ENCODE results near the gene XYLT1.
"Not testable (repeated sequence)": the region's sequence is repeated elsewhere in the genome, so short reads cannot be mapped to it uniquely, and the experiment has no call there.

XYLT1 gene

DNA sequence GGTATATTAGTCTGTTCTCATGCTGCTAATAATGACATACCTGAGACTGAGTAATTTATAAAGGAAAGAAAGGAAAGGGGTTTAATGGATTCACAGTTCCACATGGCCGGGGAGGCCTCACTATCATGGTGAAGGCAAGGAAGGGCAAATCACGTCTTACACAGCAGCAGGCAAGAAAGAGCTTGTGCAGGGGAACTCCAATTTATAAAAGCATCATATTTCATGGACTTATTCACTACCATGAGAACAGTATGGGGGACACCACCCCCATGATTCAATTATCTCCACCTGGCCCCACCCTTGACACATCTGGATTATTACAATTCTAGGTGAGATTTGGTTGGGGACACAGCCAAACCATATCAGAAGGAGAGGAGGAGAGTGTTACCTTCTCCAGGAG, 17.7 kb upstream of the XYLT1 start:
- no peak for DNase-seq

- no peak for DNase-seq
These were observed 12.6 kb upstream of the XYLT1 start for GRCh38 chr16:17483351-17483750.

GRCh38 chr16:17482341-17482740, 11.6 kb upstream of the XYLT1 start:
- DNase-seq, result not testable (repeated sequence)

DNA sequence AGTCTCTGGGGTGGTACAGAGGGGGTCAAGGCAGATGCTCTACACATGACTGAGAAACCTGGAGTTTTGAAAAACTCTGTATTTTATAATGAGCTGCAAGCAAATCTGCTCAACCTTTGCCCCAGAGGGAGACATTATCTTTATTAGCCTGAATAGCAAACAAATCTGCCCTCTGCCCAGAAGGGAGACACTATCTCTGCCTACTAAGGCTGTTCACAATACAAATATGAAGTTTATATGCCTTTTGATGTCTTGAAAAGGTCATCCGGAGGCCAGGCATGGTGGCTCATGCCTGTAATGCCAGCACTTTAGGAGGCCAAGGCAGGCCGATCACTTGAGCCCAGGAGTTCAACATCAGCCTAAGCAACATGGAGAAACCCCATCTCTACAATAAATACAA, 11.0 kb upstream of the XYLT1 start:
- no peak for DNase-seq

DNA sequence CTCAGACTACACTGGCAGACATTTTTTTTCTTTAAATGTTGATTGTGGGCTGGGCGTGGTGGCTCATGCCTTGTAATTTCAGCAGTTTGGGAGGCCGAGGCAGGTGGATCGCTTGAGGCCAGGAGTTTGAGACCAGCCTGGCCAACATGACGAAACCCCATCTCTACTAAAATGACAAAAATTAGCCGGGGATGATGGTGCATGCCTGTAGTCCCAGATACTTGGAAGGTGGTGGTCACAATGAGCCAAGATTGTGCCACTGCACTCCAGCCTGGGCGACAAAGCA, 6.4 kb upstream of the XYLT1 start:
- DNase-seq, result not testable (repeated sequence)

GRCh38 chr16:17476414-17477259, 5.9 kb upstream of the XYLT1 start:
- peak; percentile 44 for DNase-seq

DNA sequence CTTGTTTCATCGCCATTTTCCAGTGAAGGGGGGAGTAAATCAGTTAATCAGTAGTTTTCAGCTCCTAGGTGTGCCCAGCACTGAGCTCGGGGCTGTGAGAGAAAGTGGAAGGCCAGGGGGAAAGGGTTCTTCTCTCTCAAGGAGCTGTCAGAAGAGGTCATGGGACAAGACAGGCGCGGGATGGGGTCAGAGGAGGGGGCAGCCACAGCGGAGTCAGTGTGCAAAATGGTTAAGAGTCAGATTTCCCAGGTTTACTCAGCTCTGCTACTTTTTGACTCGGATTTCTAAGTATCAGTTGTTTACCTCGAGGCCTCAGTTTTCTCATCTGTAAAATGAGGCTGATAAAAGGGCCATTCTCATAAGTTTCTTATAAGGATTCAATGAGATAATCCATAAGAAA, 4.3 kb upstream of the XYLT1 start:
- no peak for DNase-seq

DNA sequence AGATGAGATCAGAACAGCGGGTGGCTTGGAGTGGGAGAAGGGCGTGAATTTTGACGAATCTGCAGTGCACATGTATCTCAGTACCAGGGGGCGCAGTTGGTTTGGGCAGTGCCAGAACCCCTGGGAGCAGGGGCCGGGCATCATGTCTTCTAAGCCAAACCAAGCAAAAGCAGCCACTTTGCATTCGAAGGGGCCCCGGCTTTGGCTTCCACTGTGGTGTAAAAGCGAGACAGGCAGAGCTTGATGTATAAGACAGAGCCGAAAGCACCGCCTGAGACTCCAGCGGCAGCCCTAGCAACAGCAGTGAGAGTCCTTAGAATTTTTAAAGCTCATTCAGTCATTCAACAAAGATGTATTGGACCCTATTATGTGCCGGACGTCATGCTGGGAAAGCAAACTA, 3.8 kb upstream of the XYLT1 start:
- no peak for DNase-seq

- DNase-seq, result no peak
These were observed 3.3 kb upstream of the XYLT1 start for GRCh38 chr16:17474037-17474436.

DNA sequence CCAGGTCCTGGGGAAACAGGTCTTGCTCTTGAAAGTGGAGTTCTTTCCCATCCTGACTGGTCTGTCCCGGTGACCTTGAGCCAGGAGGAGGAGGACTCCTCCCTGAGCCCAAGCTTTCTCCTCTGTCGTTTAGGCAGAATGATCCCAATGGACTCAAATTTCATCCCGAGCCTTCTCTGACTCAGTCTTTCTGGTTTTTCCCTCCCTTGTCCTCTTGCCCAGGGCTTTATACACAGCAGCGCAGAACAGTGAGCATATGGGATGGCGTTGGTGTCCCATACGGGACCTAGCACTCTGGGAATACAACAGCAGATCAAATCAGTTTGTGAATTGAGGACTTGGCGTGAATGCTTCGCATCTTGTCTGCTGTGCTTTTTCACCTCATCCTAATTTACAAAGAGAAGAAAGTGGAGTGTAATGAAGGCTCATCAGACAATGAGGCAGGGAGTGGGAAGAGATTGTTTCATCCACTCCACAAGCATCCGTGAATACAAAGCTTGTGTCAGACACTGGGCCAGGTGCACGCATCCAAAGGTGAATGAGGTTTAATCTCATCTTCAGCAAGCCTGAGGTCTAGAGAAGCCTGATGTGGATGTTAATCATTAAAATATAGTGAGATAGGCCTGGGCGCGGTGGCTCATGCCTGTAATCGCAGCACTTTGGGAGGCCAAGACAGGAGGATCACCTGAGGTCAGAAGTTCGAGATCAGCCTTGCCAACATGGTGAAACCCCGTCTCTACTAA, 1.1 kb upstream of the XYLT1 start:
- DNase-seq, result no peak

- no peak for DNase-seq
These were observed 415 bp downstream of the XYLT1 start for GRCh38 chr16:17470182-17470907.

- no peak for DNase-seq
These were observed 999 bp downstream of the XYLT1 start for GRCh38 chr16:17469741-17470181.

GRCh38 chr16:17469011-17469740, 1.6 kb downstream of the XYLT1 start:
- no peak for DNase-seq

- DNase-seq, result no peak
These were observed 2.1 kb downstream of the XYLT1 start for GRCh38 chr16:17468611-17469010.

- DNase-seq, result peak; percentile 35
These were observed 2.7 kb downstream of the XYLT1 start for GRCh38 chr16:17467923-17468540.

DNA sequence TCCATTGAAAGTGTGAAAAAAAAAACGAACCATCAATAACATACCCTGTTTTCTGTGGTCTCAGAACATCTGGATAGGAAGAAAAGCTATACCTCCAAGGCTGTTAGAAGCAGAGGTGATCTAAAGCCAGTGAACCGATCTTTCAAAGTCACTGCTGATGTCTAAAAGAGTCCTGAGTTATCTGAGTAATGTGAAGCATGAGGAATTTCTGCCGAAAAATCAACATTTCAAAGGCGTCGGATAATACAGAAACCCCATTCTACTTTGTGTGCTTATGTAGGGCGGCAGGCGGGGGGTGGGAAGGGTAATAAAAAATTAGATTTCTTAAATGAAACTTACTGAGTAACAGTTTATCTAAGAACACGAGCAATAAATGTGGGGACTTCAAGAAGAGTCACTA, 3.9 kb downstream of the XYLT1 start:
- DNase-seq, result no peak

DNA sequence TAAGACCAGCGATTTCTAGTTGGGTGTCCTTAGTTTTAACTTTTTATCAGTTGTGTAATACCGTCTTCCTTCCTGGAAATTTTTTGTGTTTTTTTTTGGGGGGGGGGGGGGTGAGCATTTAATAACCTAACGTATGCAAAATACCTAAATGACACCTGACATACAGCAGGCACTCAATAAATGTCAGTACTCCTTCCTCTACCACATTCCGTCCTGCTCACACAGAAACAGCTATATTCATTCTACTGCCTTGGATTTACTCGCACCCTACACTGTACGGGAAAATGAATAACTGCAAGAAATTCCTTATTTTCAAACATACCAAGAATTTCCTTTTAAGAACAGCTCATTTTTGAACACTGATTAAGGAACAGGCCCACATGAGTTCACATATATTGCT, 5.3 kb downstream of the XYLT1 start:
- DNase-seq, result no peak

DNA sequence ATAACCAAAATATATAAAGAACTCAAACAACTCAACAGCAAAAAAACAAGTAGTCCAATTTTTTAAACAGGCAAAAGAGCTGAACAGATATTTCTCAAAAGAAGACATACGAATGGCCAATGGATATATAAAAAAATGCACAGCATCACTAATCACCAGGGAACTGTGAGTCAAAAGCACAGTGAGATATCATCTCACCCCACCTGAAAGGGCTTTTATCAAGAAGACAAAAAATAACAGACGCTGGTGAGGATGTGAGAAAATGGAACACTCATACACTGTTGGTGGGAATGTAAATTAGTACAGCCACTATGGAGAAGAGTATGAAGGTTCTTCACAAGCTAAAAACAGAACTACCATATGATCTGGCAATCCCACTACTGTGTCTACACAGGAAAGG, 7.4 kb downstream of the XYLT1 start:
- no peak for DNase-seq

DNA sequence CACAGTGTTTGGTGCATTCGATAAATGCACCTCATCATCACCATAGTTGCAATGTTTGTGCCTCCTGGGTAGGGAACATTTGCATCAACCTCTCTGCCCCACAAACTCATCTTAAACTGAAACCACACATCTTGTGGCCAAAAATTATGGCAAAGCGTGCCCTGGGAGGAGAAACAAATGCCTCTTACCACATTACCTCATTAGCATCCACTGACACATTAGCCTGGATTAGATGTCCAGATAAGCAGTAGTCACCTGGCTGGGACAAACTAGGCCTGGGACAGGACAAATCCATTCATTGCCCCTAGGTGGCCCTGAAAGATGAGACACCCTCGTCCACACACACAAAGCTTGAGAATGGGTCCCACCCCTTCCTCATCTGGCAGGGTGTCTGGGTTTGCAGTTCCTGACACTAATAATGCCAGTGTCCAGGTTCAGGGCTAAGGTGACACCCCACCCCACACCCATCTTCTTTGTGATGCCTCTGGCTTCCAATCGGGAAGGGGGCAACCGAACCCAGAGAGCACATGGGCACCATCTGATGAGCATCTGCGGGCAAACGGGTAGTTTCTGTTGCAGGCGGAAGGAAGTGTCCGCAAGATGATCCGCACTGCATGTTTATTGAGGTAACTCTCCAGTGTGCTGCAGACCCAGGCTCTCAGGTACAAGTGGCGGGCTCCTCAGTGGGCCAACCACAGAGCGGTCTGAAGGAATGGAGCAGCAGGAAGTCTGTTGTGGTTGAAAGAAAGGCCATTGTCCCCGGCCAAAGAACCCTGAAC, 8.6 kb downstream of the XYLT1 start:
- DNase-seq, result no peak

- DNase-seq, result no peak
These were observed 9.9 kb downstream of the XYLT1 start for GRCh38 chr16:17460890-17461289.

GRCh38 chr16:17459903-17460521, 10.7 kb downstream of the XYLT1 start:
- no peak for DNase-seq

All from NCI-H1105 (cell line).